Stimulated activated CD4-positive, alpha-beta T cell treated with anti-CD3 and anti-CD28 coated beads, Interleukin-4, amount 100 ng/mL, for 1 hour (primary cell): Measurements from ENCODE around the gene SLC11A1.

Experiments used
- DNase-seq: peaks from one replicate; pipeline ENCODE4 v3.0.0-alpha.2; 2020

Gene SLC11A1

GRCh38 chr2:218406209-218406948 lies 24.3 kb downstream of the SLC11A1 start:
- DNase-seq, result peak; percentile 90

- DNase-seq, result peak; percentile 56
These were observed 25.0 kb downstream of the SLC11A1 start for GRCh38 chr2:218406949-218407618.

DNA sequence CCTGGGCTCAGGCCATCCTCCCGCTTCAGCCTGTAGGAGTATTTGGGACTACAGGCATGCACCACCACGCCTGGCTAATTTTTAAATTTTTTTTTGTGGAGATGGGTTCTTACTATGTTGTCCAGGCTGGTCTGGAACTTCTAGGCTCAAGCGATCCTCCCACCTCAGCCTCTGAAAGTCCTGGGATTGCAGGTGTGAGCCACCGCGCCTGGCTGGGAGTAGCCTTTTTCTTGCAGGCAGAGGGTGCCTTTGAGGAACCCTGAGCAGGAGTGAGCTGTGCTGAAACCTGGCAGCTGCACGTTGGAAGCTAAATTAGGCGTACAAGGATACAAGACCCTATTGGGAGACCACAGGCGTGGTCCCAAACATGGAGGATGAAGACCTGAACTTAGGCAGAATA lies 25.6 kb downstream of the SLC11A1 start:
- DNase-seq, result no peak

- DNase-seq, result no peak
These were observed 36.2 kb downstream of the SLC11A1 start for GRCh38 chr2:218418321-218418716.

DNA sequence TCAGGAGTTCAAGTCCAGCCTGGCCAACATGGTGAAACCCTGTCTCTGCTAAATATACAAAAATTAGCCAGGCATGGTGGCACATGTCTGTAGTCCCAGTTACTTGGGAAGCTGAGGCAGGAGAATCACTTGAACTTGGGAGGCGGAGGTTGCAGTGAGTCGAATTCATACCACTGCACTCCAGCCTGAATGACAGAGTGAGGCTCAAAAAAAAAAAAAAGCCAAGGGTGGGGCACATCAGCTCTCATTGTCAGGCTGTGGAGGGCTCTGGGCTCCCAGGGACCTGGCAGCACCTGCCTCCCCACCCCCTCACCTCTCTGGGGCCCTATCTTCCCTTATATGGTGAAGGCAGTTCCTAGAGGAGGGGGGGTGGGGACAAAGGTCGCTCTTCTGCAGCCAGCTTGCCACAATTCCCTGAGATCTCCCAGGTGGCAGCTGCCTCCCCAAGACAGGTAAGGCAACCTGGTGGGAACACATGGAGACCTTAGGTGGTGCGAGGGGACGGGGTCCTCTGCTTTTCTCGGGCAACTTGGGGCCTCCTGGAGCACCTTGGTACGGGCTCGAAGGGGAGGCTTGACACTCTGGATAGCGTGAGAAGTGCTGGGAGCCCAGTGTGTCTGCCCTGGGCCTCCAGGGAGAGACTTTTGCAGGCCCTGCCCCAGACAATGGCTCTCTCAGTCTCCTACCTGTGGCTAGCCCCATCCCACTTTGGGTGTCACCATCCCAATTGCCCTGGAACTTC lies 36.8 kb downstream of the SLC11A1 start, which contains the start of gene VIL1:
Gene VIL1 (plus strand): TSS at position 407 of the 742 bp plus-strand sequence. CDS start 4,656 bp downstream, outside the sequence.
- no peak for DNase-seq

DNA sequence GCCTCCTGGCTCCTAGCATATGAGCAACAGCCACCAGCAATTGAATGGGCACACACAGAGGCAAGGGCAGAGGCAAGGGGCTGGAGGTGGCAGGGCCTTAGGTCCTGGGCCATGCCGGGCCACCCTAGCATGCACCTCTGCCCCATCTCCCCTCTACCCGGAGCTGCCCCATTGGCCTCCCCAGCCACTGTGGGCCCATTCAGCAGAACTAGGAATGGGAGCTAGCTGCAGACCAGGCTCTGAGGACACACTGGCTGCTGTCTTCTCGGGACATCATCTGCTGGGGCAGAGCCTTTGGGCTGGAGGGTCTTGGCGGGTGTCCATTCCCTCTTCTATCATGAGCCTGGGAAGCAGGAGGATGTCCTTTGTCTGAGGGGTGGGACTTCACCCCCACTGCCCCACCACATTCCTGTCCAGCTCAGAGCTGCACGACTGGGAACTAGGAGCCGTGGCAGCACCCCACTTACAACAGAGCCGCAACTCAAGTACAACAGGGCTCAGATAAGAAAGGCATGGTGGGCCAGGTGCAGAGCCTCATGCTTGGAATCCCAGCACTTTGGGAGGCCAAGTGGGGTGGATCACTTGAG lies 37.6 kb downstream of the SLC11A1 start:
- DNase-seq, result no peak

GRCh38 chr2:218421027-218421426 lies 39.0 kb downstream of the SLC11A1 start:
- no peak for DNase-seq

DNA sequence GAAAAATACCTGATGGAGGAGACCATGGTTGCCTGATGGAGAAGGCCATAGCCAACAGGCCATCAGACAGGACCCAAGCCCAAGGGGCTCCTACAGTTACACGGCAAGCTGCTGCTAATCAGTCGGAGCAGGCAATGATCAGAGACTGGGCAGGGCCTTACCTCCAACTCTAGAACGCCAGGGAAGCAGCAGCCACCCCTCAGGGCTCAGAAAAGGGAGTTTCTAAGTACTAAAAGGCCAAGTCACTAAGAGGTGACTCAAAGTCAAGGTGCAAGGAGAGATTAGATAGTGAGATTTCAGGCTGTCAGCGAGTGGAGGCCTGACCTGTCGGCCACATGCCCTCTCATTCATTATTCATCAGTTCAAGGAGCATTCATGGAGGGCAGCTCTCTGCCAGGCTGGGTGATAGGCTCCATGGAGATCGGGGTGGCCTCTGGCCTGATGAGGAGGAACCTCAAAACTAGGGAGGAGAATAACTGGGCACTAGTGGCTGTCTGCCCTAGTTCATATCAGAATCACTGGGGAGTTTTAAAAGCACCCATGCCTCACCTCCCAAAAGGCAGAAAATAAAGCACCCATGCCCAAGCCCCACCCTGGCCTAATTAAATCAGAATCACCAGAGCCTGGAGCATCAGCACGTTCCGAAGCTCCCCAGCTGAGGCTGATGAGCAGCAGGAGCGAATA lies 40.5 kb downstream of the SLC11A1 start:
- DNase-seq, result no peak

- DNase-seq, result no peak
These were observed 41.5 kb downstream of the SLC11A1 start for GRCh38 chr2:218423584-218423983.

DNA sequence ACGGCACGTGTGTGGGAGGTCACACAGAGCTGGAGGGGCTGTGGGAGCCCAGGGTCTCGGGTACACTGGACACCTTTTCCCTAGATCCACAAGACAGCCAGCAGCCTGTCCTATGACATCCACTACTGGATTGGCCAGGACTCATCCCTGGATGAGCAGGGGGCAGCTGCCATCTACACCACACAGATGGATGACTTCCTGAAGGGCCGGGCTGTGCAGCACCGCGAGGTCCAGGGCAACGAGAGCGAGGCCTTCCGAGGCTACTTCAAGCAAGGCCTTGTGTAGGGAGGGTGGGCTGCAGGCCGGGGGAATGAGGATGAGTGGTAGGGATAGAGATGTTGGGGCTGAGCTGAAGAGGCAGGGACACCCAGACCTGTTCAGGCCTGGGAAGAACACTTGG lies 43.5 kb downstream of the SLC11A1 start:
- no peak for DNase-seq

- DNase-seq, result no peak
These were observed 45.7 kb downstream of the SLC11A1 start for GRCh38 chr2:218427741-218428140.

DNA sequence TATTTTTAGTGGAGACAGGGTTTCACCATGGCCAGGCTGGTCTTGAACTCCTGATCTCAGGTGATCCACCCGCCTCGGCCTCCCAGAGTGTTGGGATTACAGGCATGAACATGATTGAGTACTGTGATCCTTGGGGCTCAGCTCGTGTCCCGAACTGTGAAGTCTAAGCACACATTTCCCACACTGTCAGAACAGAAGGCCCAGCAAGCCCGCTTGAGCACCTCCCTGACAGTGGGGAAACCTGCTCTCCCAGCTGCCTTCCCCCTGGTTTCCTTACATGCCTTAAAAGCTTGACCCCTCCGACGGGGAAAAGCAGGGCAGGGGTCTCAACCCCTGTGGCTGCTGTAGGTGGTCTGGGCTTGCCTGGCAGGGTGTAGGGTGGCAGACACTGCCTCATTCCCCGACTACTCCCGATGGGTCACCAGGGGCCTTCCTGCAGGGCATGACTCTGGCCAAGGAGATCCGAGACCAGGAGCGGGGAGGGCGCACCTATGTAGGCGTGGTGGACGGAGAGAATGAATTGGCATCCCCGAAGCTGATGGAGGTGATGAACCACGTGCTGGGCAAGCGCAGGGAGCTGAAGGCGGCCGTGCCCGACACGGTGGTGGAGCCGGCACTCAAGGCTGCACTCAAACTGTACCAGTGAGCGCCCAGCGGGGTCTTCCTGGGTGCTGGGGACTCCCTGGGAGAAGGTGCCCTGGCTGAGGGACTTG lies 46.9 kb downstream of the SLC11A1 start:
- no peak for DNase-seq

- no peak for DNase-seq
These were observed 48.0 kb downstream of the SLC11A1 start for GRCh38 chr2:218429911-218430692.

DNA sequence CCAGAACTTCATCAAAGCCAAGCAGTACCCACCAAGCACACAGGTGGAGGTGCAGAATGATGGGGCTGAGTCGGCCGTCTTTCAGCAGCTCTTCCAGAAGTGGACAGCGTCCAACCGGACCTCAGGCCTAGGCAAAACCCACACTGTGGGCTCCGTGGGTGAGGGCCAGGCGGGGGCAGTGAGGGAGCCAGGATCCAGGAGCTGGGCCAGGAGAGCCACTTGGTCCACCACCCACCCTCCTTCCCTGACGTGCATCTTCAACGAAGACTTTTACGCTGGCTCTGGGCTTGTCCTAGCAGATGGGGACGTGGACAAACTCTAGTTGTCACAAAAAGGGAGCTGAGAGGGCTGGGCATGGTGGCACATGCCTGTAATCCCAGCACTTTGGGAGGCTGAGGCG lies 48.6 kb downstream of the SLC11A1 start:
- no peak for DNase-seq

- no peak for DNase-seq
These were observed 49.8 kb downstream of the SLC11A1 start for GRCh38 chr2:218431878-218432277.

DNA sequence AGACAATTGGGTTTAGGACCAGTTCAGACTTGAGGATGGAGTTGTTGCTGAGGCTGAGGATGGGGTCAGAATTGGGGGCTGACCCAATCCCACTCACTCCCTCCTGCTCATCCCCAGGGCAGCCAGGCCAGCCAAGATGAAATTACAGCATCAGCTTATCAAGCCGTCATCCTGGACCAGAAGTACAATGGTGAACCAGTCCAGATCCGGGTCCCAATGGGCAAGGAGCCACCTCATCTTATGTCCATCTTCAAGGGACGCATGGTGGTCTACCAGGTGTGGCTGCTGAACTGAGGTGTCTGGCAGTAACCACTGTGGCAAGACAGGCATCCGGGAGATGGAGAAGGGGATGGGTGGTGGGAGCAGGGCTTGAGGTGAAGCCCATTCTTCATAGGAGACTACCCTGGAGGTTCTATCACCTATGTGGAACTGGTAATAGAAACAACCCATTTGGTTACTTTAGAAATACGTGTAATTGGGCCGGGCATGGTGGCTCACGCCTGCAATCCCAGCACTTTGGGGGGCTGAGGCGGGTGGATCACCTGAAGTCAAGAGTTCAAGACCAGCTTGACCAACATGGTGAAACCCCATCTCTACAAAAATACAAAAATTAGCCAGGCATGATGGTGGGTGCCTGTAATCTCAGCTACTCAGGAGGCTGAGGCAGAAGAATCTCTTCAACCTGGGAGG lies 50.7 kb downstream of the SLC11A1 start:
- DNase-seq, result no peak

DNA sequence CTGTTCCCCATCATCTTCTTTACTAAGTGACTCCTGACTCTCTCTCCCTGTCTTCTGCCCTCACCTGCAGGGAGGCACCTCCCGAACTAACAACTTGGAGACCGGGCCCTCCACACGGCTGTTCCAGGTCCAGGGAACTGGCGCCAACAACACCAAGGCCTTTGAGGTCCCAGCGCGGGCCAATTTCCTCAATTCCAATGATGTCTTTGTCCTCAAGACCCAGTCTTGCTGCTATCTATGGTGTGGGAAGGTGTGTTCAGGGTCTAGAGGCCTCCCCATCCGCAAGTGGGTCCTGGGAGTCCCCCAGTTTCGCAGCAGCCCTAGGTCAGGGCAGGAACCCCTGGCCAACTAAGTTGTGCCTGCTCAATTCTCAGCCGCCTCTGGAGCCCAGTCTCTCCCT lies 52.4 kb downstream of the SLC11A1 start:
- no peak for DNase-seq

DNA sequence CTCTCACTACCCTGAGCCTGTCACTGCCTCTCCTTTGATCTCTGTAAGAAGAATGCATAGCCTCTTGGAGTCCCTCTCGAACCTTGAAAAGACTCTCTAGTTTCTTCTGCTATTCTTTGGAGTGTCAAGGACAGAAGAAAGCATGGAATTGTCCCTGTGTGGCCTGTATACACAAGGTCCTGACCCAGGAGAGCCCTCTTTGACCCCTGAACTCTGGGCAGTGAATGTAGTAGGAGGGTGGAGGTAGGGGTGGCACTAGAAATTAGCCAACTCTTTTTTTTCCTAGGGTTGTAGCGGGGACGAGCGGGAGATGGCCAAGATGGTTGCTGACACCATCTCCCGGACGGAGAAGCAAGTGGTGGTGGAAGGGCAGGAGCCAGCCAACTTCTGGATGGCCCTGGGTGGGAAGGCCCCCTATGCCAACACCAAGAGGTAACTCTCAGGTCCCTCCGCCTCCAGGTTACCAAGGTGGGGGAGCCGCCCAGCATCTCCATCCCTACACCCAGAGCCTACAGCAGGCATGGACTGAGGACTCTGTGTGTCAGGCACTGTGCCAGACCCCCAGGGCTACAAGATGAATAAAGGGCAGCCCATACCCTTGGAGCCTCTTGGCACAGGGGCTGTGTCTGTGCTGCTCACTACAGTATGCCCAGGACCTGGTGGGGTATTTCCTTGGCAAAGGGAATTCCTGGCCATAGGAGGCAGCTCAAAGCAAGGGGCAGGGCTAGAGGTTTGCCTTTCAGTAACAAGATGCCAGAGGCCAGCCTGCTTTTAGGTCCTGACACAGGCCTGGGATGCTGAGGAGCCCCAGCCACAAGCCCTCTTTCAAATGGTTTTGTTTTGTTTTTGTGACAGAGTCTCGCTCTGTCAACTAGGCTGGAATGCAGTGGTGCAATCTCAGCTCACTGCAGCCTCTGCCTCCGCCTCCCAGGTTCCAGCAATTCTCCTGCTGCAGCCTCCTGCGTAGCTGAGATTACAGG lies 53.2 kb downstream of the SLC11A1 start:
- no peak for DNase-seq

- DNase-seq, result no peak
These were observed 54.9 kb downstream of the SLC11A1 start for GRCh38 chr2:218436992-218437391.
